Esophagus squamous epithelium (tissue), 5 donors: ENCODE results near the gene RANBP9. TPM values are rescaled to one million over a fixed set of nuclear protein-coding genes. Genes with fewer than 3 reads are reported as not detected.

Experiments
- DNase-seq: peaks from one replicate; lab custom pipeline; 2025; lab: John Stamatoyannopoulos, UW
- H3K27ac ChIP-seq, 4 donors: fragments of 200-600 bp; sonication (generic); one replicate each; pipeline ENCODE4 v1.5.1; 2016 to 2019; ENCODE audit warnings: mild to moderate bottlenecking in 1 of 4
- H3K27me3 ChIP-seq, 4 donors: fragments of 200-600 bp; sonication (generic); 1 replicate in 3 of 4; 2 replicates in 1 of 4; pipeline versions ENCODE4 v1.5.1 to v1.6.0; 2017 to 2021; ENCODE audit warnings: antibody characterized with exemption in 1 of 4
- H3K36me3 ChIP-seq, 3 donors: fragments of 200-600 bp; sonication (generic); one replicate each; pipeline ENCODE4 v1.5.1; 2016 to 2019
- H3K4me1 ChIP-seq, 3 donors: fragments of 200-600 bp; sonication (generic); one replicate each; pipeline ENCODE4 v1.5.1; 2017 to 2019
- H3K4me3 ChIP-seq, 4 donors: fragments of 200-600 bp; sonication (generic); 1 replicate in 3 of 4; 2 replicates in 1 of 4; pipeline ENCODE4 v1.5.1; 2016 to 2019; ENCODE audit warnings: mild to moderate bottlenecking in 2 of 4, moderate library complexity in 1 of 4
- H3K9me3 ChIP-seq, 3 donors: fragments of 200-600 bp; sonication (generic); one replicate each; pipeline ENCODE4 v1.5.1; 2016 to 2019
- CTCF ChIP-seq, 6 experiments: fragments of 450-650 bp in 4 of 6; fragments of 200-600 bp in 2 of 6; sonication (generic) in 2 of 6; IDR thresholded peaks; one replicate each; pipeline ENCODE4 v1.5.1; 2016 to 2019; ENCODE audit warnings: antibody characterized with exemption in 6 of 6, mild to moderate bottlenecking in 4 of 6, moderate library complexity in 4 of 6
- POLR2A ChIP-seq, 4 donors: fragments of 450-650 bp; IDR thresholded peaks; one replicate each; pipeline ENCODE4 v1.6.1; 2017; ENCODE audit warnings: antibody characterized with exemption in 4 of 4, mild to moderate bottlenecking in 4 of 4, moderate library complexity in 3 of 4
- WGBS, 2 donors: methylation state at CpG; one replicate each; pipeline ENCODE4 v1.1.5; 2018; 5-methylcytosine and 5-hydroxymethylcytosine counted together
- intact Hi-C: fragments of 100-400 bp; cut with DNase I; formaldehyde crosslinking; loops from one replicate; pipeline ENCODE4 v1.15.0; 2022
- total RNA-seq, 4 donors: library from RNA; depleted of rRNA; stranded (reverse); fragments of >200 nt; gene quantifications; one replicate each; pipeline ENCODE4 v1.1.0, GENCODE V29; 2016
- donor health status: DM: yes; HTN: yes; CAD: no.

RANBP9 gene
- total RNA-seq, 4 donors from 2014 or later, result 32.9 to 69.6 (median 63.3) TPM

GRCh38 chr6:13730704-13731103 lies 19.1 kb upstream of the RANBP9 start:
- 92 to 94% methylated on average over 7 of the region's 7 CpGs for WGBS, 2 donors
- no peak for TF ChIP-seq CTCF (IDR thresholded peaks at IDR 0.05)
- TF ChIP-seq POLR2A (IDR thresholded peaks at IDR 0.05), result no peak
- H3K9me3 ChIP-seq, result no peaks in the 10 kb centered on the region
- intact Hi-C loops, result no loop called here
- DNase-seq, result no peak
- H3K27ac ChIP-seq, result no peak overlapping the region
- H3K27me3 ChIP-seq, result no peaks in the 10 kb centered on the region
- no peak overlapping the region for H3K4me3 ChIP-seq
- peaks cover 0 to 34% (median 5%) of the 10 kb centered on the region in 3 donors for H3K4me1 ChIP-seq
- H3K36me3 ChIP-seq, result no peaks in the 10 kb centered on the region

- H3K27ac ChIP-seq, result no peak overlapping the region
- WGBS, 2 donors, result 89 to 100% methylated on average over 1 to 2 of the region's 2 CpGs
- TF ChIP-seq CTCF (IDR thresholded peaks at IDR 0.05), result no peak
- TF ChIP-seq POLR2A (IDR thresholded peaks at IDR 0.05), result no peak
- DNase-seq, result no peak
- intact Hi-C loops, result no loop called here
- no peaks in the 10 kb centered on the region for H3K9me3 ChIP-seq
- no peaks in the 10 kb centered on the region for H3K27me3 ChIP-seq
- peaks cover 4 to 42% (median 10%) of the 10 kb centered on the region in 3 donors for H3K4me1 ChIP-seq
- no peaks in the 10 kb centered on the region for H3K36me3 ChIP-seq
- no peak overlapping the region for H3K4me3 ChIP-seq
Measured at GRCh38 chr6:13729891-13730290, 18.3 kb upstream of the RANBP9 start.

GRCh38 chr6:13725570-13725969 lies 13.9 kb upstream of the RANBP9 start:
- Histone ChIP-seq H3K4me1 (peaks cover 4 to 54% (median 16%) of the 10 kb centered on the region in 3 donors), H3K27me3 (no peaks in the 10 kb centered on the region), H3K9me3 (no peaks in the 10 kb centered on the region), H3K4me3 (no peak overlapping the region), H3K36me3 (no peaks in the 10 kb centered on the region), H3K27ac (peak overlapping the region; percentile 66 to 86 (median 76))
- intact Hi-C loops, result no loop called here
- DNase-seq, result no peak
- TF ChIP-seq POLR2A (IDR thresholded peaks at IDR 0.05) (no peak), CTCF (IDR thresholded peaks at IDR 0.05) (no peak)
- WGBS, 2 donors, result 0 to 31% methylated on average over 1 to 2 of the region's 2 CpGs

- H3K36me3 ChIP-seq, result no peaks in the 10 kb centered on the region
- no peaks in the 10 kb centered on the region for H3K9me3 ChIP-seq
- TF ChIP-seq CTCF (IDR thresholded peaks at IDR 0.05) (no peak), POLR2A (IDR thresholded peaks at IDR 0.05) (no peak)
- no peak overlapping the region for H3K4me3 ChIP-seq
- H3K27me3 ChIP-seq, result no peaks in the 10 kb centered on the region
- peak overlapping the region; percentile 66 to 86 (median 76) for H3K27ac ChIP-seq
- WGBS, 2 donors, result 94 to 98% methylated on average over 3 of the region's 3 CpGs
- H3K4me1 ChIP-seq, result peaks cover 4 to 56% (median 16%) of the 10 kb centered on the region in 3 donors
- no peak for DNase-seq
- intact Hi-C loops, result no loop called here
Measured at GRCh38 chr6:13725052-13725451, 13.4 kb upstream of the RANBP9 start.

- H3K27ac ChIP-seq, result peak overlapping the region in 3 of 4 donors; percentile 53 to 86 (median 76)
- intact Hi-C loops, result no loop called here
- TF ChIP-seq CTCF (IDR thresholded peaks at IDR 0.05), result no peak
- no peak for TF ChIP-seq POLR2A (IDR thresholded peaks at IDR 0.05)
- H3K36me3 ChIP-seq, result no peaks in the 10 kb centered on the region
- no peaks in the 10 kb centered on the region for H3K27me3 ChIP-seq
- 8 to 26% methylated on average over 4 of the region's 4 CpGs for WGBS, 2 donors
- H3K9me3 ChIP-seq, result no peaks in the 10 kb centered on the region
- no peak overlapping the region for H3K4me3 ChIP-seq
- no peak for DNase-seq
- H3K4me1 ChIP-seq, result peaks cover 4 to 54% (median 16%) of the 10 kb centered on the region in 3 donors
Measured at GRCh38 chr6:13724182-13724581, 12.5 kb upstream of the RANBP9 start.
